Embryonic facial prominence (tissue), 1 donor: ENCODE results near the gene ZNF605.
"Not testable (repeated sequence)": the region's sequence is repeated elsewhere in the genome, so short reads cannot be mapped to it uniquely, and the experiment has no call there.

Source experiments
- DNase-seq: peaks from one replicate; pipeline ENCODE4 v3.0.0-alpha.2; 2016; ENCODE audit errors: extremely low spot score

The ZNF605 gene

DNA sequence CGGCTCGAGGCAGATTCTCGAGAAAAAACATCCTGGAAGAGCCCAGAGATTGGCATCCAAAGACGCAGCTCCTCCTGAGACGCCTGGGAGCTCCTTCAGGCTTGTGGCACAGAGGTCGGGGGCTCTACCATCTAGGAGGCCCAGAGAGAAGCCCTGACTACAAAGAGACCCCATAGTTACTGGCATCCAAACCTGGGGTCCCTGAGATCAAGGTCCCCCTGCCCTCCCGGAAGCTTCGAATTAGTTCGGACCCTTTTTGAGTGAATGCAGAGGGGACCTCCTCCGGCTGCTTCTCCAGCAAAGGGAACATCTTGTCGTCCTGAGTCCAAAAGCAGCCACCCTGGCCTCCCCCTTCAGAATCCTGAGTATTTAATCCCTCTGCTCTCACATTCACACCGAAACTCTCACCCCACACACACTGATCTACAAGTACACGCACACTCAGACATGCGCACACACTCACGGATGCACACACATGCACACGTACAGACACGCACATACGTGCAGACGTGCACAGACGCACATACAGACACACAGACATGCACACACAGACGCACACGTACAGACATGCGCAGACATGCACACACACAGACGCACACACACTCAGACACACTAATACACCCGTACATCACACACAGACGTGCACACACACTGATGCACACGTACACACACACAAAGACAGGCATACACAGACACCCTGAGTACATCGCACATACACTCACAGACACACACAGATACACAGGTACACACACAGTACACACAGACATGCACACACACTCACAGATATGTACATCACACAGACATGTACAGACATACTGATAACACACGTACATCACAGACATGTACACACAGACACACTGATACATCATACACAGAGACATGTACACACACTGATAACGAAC is 5.9 kb downstream of the ZNF605 start:
- no peak for DNase-seq

DNA sequence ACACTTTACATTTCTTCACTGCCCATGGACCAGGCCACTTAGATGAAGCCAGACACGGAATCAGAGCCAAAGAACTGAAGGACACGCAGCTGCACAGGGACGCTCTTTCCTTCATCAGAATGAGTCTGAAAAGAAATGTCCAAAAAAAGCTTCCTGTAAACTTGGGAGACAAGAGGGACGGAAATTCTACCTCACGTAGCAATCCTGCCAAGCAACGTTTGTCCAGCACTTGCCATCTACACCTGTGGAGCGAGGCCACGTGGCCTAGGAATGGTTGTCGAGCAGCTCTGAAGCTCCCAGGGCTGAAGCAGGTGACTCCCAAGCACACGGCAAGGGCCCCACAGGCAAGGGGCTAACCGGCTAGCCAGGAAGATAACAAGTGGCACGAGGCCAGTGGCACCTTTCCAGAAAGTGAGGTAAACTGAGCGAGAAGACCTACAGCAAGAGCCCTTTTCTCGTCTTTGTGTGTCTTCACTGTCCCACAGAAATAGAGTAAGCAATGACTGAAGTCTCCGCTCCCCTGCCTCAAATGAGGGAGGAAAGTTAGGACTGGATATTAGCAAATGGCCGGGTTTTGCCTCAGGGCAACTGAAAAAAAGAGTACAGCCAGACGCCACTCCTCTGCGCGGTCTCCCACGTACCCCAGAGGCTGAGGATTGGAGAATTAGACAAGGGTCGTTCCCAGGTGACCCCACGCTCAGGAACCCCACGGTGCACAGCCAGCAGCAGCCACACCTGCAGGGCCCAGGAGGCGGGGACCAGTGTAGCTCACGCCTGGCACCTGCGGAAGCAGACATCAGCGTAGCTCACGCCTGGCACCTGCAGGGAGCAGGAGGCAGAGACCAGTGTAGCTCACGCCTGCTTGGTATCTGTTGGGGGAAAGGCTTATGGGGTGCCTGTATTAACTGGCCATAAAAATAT is 7.7 kb downstream of the ZNF605 start:
- DNase-seq: no peak

DNA sequence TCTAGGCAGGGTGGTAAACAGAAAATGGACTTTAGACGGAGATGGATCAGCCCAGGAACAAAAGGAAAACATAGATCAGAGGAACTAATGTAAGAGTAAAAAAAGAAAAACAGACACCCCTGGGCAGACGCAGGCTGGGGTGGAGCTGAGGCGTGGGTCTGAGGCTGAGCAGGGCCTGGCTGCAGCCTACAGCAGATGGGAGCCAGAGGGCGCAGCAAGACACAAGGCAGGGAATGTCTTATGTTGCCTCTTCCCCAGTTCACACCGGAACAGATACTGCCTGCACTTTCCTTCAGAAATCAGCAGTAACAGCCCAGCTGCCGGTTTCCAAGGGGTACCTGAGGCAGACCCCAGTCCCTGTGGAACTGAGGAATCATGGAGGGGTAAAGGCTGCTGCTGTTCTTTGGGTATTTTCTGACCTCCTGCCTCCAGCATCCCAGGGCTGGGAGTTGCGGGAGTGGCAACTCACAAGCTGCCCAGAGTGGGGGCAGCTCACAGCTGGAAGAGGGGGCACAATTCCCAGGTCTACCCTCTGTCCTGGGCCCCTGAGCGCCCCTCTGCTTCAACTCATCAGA is 9.8 kb downstream of the ZNF605 start:
- DNase-seq: no peak

DNA sequence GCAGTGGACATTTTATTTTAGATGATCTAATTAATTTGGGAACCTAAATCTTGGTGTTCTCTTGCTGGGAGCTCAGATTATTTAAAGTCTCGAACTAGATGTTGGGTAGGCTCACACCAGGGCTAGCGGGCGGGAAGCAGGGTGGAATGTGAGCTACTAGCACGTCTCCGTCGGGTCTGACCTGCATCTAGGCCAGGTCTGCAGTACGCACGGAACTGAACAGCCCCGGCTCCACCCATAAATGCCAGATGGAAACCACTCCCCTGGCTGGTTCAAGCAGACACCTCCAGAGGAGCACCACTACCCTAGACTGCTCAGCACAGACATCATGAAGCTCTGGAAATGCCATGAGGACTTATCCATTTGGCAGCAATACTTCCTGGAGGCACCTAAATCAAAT is 10.3 kb downstream of the ZNF605 start:
- no peak for DNase-seq

DNA sequence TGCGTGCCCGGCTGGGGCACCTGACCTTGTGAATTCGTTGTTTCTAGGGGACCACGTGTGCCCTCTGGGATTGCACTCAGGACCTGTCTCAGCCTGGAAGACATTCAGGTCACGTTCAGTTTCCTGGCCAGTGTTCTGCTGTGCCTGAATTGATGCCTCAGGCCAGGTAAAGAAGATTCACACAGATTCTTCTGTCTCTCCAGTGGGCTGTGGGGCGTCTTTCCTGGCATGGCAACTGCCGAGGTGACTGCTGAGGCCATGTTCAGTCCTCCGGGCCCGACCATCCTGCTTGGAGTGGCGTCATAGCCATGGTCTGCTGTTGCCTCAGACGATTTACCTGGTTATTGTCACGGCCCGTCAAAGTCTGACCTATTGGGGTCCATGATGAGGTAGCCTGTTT is 13.5 kb downstream of the ZNF605 start:
- no peak for DNase-seq

DNA sequence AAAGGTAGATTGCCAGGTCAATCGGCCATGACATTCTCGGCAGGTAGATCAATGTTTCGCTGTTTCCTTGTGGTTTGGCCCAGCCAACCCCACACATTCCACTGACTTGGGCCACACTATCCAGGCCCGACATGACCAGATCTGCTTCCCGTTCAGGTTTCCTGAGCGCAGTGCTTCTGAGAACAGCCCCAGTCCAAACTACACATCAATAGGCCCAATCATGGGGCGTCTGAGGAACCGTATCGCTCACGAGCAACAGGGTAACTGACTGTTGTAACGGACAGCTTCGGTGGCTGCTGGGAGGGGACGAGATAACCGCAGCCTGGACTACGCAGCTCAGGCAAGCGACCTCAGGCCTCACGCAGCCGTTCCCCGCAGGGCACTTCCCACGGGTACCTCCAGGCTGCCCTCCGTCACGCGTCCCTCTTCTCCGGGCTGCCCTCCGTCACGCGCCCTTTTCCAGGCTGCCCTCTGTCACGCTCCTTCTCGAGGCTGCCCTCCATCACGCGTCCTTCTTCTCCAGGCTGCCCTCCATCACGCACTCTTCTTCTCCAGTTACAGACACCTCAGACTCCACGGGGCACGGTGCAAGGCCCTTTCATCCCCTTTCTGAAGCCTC is 14.7 kb downstream of the ZNF605 start:
- no peak for DNase-seq

DNA sequence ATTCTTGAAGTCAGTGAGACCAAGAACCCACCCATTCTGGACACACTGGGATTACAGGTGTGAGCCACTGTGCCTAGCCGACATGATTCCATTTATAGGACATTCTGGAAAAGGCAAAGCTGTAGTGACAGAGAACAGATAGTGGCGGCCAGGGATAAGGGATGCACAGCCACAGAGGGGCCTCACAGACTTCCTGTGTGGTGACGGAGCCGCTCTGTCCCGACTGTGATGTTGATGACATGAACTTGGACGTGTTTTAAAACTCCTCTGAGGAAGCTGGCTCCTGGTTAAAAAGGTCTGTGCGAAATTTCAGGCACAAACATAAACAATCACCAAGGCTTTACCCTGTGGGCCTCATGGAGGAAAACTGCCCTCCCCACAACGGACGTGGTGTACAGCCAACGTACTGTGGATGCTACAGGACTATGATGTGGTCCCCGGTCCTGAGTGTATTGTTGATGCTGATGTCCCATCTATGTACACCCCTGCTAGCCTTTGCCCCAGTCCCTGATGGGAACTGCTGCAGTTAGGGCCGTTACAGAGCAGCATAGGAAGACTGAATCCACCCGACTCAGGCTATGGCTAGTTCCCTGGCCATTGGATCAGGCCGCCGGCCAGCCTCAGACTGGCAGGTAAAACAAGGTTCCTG is 15.9 kb downstream of the ZNF605 start:
- no peak for DNase-seq

DNA sequence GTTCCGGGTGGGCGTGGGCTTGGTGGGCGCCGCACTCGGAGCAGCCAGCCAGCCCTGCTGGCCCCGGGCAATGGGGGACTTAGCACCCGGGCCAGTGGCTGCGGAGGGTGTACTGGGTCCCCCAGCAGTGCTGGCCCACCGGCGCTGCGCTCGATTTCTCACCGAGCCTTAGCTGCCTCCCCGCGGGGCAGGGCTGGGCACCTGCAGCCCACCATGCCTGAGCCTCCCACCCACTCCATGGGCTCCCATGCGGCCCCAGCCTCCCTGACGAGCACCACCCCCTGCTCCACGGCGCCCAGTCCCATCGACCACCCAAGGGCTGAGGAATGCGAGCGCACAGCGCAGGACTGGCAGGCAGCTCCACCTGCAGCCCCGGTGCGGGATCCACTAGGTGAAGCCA is 17.3 kb downstream of the ZNF605 start:
- not testable (repeated sequence) for DNase-seq

DNA sequence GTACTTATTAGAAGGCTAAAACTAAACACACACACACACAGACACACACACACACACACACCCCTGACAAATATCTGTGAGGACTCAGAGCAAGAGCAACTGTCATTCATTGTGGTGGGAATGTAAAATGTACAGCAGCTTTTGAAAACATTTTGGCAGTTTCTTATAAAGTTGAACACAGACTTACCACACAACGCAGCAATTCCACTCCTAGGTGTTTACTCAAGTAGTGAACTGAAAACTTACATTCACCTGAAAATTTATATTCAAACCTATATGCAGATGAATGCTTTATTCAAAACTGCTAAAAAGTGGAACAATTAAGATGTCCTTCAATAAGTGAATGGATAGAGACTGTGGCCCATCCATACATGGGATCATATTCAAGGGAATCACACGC is 18.6 kb downstream of the ZNF605 start:
- DNase-seq: no peak

DNA sequence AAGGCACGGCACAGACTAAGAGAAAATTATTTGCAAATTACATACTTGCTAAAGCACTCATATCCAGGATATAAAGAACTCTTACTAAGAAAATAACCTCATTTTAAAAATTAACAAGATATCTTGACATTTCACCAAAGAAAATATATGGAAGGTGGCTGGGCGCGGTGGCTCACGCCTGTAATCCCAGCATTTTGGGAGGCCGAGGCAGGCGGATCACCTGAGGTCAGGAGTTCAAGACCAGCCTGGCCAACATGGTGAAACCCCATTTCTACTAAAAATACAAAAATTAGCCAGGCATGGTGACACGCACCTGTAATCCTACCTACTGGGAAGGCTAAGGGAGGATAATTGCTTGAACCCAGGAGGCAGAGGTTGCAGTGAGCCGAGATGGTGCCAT is 19.2 kb downstream of the ZNF605 start:
- DNase-seq: not testable (repeated sequence)

DNA sequence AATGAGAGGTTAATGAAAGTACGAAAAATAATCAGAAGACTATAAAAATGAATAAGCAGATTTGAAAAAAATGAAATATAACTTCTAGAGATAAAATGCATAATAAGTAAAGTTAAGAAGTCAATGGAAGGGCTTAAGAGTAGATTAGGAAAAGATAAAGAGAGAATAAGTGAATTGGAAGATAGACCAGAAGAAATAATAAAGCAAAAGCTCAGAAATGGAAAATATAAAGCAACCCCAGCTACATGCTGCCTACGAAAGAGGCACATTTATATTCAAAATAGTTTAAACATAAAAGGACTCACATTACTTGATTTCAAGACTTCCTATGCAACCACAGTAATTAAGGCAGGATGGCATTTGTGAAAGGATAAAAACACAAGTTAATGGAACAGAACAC is 19.9 kb downstream of the ZNF605 start:
- DNase-seq: no peak

DNA sequence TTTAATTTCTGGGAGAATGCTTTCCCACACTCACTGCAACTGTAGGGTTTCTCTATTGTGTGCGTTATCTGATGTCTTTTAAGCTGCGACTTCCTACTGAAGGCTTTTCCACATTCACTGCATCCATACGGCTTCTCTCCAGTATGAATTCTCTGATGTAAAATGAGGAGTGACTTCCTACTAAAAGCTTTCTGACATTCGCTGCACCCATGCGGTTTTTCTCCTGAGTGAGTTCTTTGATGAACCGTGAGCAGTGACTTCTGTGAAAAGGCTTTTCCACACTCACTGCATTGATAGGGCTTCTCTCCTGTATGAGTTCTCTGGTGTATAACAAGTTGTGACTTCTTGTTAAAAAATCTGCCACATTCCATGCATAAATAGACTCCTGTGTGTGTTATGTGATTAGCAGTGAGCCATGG is 29.7 kb downstream of the ZNF605 start:
- no peak for DNase-seq

DNA sequence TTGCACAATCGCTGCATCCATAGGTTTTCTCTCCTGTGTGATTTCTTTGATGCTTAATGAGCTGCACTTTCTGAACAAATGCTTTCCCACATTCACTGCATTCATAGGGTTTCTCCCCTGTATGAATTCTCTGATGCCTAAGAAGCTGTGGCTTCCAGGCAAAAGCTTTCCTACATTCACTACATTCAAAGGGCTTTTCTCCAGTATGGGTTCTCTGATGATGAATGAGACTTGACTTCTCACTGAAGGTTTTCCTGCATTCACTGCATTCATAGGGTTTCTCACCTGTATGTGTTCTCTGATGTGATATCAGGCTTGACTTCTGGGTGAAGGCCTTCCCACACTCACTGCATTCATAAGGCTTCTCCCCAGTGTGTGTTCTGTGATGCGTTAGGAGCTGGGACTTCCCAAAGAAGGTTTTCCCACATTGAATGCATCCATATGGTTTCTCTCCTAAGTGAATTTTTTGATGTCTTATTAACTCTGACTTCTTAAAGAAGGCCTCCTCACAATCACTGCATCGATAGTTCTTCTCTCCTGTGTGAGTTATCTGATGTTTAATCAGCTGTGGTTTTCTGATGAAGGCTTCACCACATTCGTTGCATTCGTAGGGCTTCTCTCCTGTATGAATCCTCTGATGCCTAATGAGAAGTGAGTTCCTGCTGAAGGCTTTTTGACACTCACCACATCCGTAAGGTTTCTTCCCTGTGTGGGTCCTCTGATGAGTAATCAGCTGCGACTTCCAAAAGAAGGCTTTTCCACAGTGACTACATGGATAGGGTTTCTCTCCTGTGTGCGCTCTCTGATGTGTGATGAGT is 30.3 kb downstream of the ZNF605 start:
- DNase-seq: no peak

DNA sequence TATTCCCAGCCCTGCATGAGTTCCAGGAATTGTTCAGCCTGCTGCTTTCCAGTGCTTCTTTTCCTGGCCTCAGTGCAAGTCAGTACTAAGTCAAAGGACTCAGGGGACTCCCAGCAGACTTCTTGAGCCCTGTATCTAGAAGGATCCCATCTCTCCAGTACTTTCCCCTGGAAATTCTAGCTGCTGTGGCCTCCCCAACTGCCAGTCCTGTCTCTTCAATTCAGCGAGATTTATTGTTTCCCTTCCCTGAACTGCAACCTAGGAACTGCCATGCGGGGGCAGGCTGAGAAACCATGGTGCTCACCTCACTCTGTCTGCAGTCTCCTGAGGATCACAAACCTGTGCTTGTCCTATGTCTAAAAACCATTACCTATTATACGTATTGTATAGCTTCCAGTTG is 31.8 kb downstream of the ZNF605 start:
- no peak for DNase-seq

DNA sequence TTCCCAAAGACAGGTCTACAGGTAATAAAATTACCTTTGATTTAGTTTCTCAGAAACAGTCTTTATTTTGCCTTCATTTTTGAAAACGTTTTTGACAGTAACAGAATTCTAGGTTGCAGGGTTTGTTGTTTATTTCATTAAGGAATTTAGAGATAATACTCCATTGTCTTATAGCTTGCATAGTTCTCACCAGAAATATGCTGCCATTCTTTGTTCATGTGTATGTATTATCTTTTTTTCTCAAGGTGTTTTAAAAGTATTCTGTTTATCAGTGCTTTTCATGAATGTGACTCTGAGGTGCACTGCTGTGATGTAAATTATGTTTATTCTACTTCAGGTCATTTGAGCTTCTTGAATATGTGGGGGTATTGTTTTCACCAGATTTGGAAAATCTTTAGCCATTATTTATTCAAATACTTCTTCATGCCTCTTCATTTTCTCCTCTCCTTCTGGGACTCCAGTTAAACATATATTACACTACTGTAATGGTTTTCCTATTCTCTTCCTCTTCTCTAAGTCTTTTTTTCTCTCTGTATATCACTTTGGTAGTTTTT is 32.7 kb downstream of the ZNF605 start:
- DNase-seq: no peak

DNA sequence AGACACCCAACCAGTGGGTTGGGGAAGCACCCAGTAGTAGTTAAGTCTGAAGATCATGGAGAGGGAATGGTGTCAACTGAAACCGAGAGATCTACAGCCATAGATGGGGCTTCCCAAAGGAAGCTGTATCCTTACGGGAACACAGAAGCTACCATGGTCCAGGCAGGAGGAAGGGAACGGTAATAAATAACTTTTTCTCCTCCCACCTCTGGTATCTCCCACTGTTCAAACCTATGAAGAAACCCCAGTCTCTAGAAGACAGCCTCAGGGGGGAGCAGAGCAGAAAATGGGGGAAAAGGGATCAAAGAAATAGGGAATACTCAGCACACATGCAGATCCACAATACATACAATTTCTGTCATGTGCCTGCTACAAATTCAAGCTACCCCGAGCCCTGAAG is 33.4 kb downstream of the ZNF605 start:
- no peak for DNase-seq

DNA sequence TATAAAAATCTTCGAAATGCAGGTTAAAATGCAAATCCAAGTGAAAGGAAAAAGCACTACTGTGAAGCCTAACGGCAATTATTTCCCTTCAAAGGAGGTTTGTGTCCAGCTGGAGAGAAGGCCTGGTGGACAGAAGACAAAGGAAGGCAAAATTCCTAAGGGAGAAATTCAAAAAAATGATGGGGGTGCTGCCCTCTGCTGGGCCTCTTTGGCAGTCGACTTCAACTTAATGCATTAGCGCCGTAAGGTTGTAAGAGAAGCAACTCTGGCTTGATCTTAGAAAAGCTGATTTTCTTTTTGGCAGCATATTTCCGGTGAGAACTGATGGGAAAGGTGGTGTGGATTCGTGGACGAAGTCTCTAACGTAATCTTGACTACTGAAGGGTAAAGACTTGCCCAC is 34.4 kb downstream of the ZNF605 start:
- DNase-seq: no peak

DNA sequence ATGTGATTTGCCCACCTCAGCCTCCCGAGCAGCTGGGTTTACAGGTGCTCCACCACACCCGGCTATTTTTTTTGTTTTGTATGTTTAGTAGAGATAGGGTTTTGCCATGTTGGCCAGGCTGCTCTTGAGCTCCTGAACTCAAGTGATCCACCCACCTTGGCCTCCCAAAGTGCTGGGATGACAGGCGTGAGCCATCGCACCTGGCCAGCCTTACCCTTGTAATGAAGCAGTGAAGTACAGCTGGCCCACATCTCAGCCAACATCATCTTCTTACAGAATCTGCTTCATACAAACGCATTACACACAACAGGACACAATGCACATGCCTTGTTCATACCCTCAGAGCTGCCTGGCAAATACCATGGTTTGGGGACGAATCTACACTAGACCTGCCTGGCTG is 37.4 kb downstream of the ZNF605 start:
- no peak for DNase-seq

DNA sequence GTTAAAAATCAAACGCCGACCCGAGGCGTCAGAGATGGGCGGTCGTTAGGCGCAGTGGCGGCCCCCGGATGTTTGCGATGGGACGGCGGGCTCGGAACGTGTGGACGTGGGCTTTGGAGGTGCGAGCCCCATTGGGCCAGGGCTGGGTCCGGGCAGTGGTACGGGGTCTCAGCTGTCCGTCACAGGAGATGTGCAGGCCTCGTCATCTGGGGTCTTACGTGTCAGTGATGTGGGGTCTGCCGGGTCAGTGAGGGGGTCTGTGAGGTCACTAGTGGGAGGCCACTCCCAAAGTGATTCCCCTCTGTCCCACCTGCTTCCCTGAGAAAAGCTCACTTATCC is 47.1 kb downstream of the ZNF605 start:
- DNase-seq: no peak
